Hepatocyte (in vitro differentiated cells): Measurements from ENCODE around the gene PRPS1. TPM values are rescaled to one million over a fixed set of nuclear protein-coding genes. Genes with fewer than 3 reads are reported as not detected.

Experiments used
- DNase-seq: peaks from one replicate; pipeline ENCODE4 v3.0.0-alpha.2; 2016; ENCODE audit warnings: low spot score
- H2AFZ ChIP-seq: fragments of 200-600 bp; sonication (generic); 2 replicates; pipeline ENCODE4 v1.6.0; 2016; ENCODE audit warnings: antibody characterized with exemption, mild to moderate bottlenecking
- H3K27ac ChIP-seq: fragments of 200-600 bp; sonication (generic); 2 replicates; pipeline ENCODE4 v1.5.1; 2016; ENCODE audit warnings: mild to moderate bottlenecking
- H3K27me3 ChIP-seq: fragments of 200-600 bp; sonication (generic); 2 replicates; pipeline ENCODE4 v1.6.1; 2016
- H3K36me3 ChIP-seq: fragments of 200-600 bp; sonication (generic); replicated peaks from 2 replicates; pipeline ENCODE4 v1.5.1; 2016; ENCODE audit warnings: low read depth; ENCODE audit not compliant: insufficient read depth
- H3K4me1 ChIP-seq: fragments of 200-600 bp; sonication (generic); 2 replicates; pipeline ENCODE4 v1.5.1; 2016; ENCODE audit warnings: mild to moderate bottlenecking, moderate library complexity; ENCODE audit not compliant: insufficient read depth
- H3K4me2 ChIP-seq: fragments of 200-600 bp; sonication (generic); 2 replicates; pipeline ENCODE4 v1.6.0; 2016
- H3K4me3 ChIP-seq: fragments of 200-600 bp; sonication (generic); 2 replicates; pipeline ENCODE4 v1.5.1; 2016; ENCODE audit warnings: mild to moderate bottlenecking
- H3K79me2 ChIP-seq: fragments of 200-600 bp; sonication (generic); 2 replicates; pipeline ENCODE4 v1.6.0; 2017; ENCODE audit warnings: mild to moderate bottlenecking
- H3K9me2 ChIP-seq: fragments of 200-600 bp; sonication (generic); replicated peaks from 2 replicates; pipeline ENCODE4 v1.6.0; 2017; ENCODE audit warnings: mild to moderate bottlenecking; ENCODE audit not compliant: insufficient read depth
- H3K9me3 ChIP-seq: fragments of 200-600 bp; sonication (generic); 2 replicates; pipeline ENCODE4 v1.5.1; 2016; ENCODE audit warnings: low read depth, mild to moderate bottlenecking
- H4K20me1 ChIP-seq: fragments of 200-600 bp; sonication (generic); 2 replicates; pipeline ENCODE4 v1.6.0; 2016; ENCODE audit warnings: mild to moderate bottlenecking; ENCODE audit not compliant: insufficient read depth, poor library complexity, severe bottlenecking
- CTCF ChIP-seq: fragments of 200-600 bp; sonication (generic); IDR thresholded peaks from 2 replicates; pipeline ENCODE4 v1.5.1; 2016; ENCODE audit warnings: antibody characterized with exemption, mild to moderate bottlenecking; ENCODE audit not compliant: poor library complexity
- EZH2 ChIP-seq: fragments of 200-600 bp; sonication (generic); IDR thresholded peaks from 2 replicates; pipeline ENCODE4 v1.6.1; 2016; ENCODE audit warnings: antibody characterized with exemption, mild to moderate bottlenecking, borderline replicate concordance
- EZH2phosphoT487 ChIP-seq: fragments of 200-600 bp; sonication (generic); IDR thresholded peaks from one replicate; pipeline ENCODE4 v1.6.1; 2018; ENCODE audit warnings: antibody characterized with exemption, mild to moderate bottlenecking, low read depth, moderate library complexity; ENCODE audit not compliant: unreplicated experiment, severe bottlenecking
- WGBS: methylation state at CpG from one replicate; pipeline ENCODE4 v1.1.6; 2016; ENCODE audit warnings: low lambda C conversion rate; ENCODE audit errors: missing lambda C conversion rate; 5-methylcytosine and 5-hydroxymethylcytosine counted together
- polyA plus RNA-seq: library from polyadenylated mRNA; unstranded; fragments of >200 nt; fragmentation: Nextera tagmentation; extraction: Ambion mirVana; gene quantifications from 2 replicates; pipeline ENCODE4 v1.2.1, GENCODE V29; 2016
- total RNA-seq: library from RNA; depleted of rRNA; stranded (reverse); fragments of >200 nt; gene quantifications from 2 replicates; pipeline ENCODE4 v1.2.3, GENCODE V29; 2014

Gene PRPS1
- total and polyA plus RNA-seq, 2 experiments from 2014 or later, result 41.1 to 59.2 TPM

- TF ChIP-seq EZH2phosphoT487, result no peak
- no peaks in the 10 kb centered on the region for H4K20me1 ChIP-seq
- WGBS, result 78% methylated on average over 5 of the region's 5 CpGs
- no peak overlapping the region for H2AFZ ChIP-seq
- no peaks in the 10 kb centered on the region for H3K4me1 ChIP-seq
- H3K27me3 ChIP-seq, result no peaks in the 10 kb centered on the region
- no peaks in the 10 kb centered on the region for H3K9me3 ChIP-seq
- no peak overlapping the region for H3K27ac ChIP-seq
- no peak overlapping the region for H3K4me3 ChIP-seq
- no peaks in the 10 kb centered on the region for H3K79me2 ChIP-seq
- no peaks in the 10 kb centered on the region for H3K9me2 ChIP-seq
- H3K4me2 ChIP-seq, result no peak overlapping the region
- no peak for DNase-seq
- no peaks in the 10 kb centered on the region for H3K36me3 ChIP-seq
These were observed 28.9 kb upstream of the PRPS1 start for GRCh38 chrX:107599450-107599861.

- H3K4me3 ChIP-seq, result no peak overlapping the region
- H4K20me1 ChIP-seq, result no peaks in the 10 kb centered on the region
- no peaks in the 10 kb centered on the region for H3K9me3 ChIP-seq
- H3K27ac ChIP-seq, result no peak overlapping the region
- no peak overlapping the region for H2AFZ ChIP-seq
- no peaks in the 10 kb centered on the region for H3K4me1 ChIP-seq
- H3K36me3 ChIP-seq, result no peaks in the 10 kb centered on the region
- TF ChIP-seq EZH2phosphoT487, result no peak
- TF ChIP-seq EZH2, result no peak
- TF ChIP-seq CTCF, result no peak
- H3K9me2 ChIP-seq, result no peaks in the 10 kb centered on the region
- no peaks in the 10 kb centered on the region for H3K79me2 ChIP-seq
- H3K27me3 ChIP-seq, result no peaks in the 10 kb centered on the region
- WGBS, result 93% methylated on average over 10 of the region's 10 CpGs
- H3K4me2 ChIP-seq, result no peak overlapping the region
- no peak for DNase-seq
These were observed 27.9 kb upstream of the PRPS1 start for GRCh38 chrX:107600366-107600765.

DNA sequence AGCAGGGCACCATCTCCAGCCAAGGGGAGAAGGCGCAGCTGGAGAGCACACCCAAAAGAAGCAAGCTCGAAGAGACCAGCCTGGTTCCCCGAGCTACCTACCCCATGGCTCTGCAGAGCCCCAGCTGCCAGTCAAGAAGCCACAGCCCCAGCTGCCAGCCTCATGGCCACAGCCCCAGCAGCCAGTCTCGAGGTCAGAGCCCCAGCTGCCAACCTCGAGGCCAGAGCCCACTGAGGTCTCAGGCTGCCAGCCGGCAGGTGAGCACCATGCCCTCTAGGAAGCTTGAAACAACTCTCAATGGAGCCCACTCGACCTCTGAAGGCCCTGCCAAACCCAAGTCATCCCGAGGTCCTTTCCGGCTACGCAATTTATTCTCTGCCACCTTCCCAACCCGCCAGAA is 27.0 kb upstream of the PRPS1 start:
- Histone ChIP-seq H4K20me1 (no peaks in the 10 kb centered on the region), H3K4me2 (no peak overlapping the region), H3K9me3 (no peaks in the 10 kb centered on the region), H3K27me3 (no peaks in the 10 kb centered on the region), H2AFZ (no peak overlapping the region), H3K9me2 (no peaks in the 10 kb centered on the region), H3K27ac (no peak overlapping the region), H3K4me1 (no peaks in the 10 kb centered on the region), H3K36me3 (no peaks in the 10 kb centered on the region), H3K79me2 (no peaks in the 10 kb centered on the region), H3K4me3 (no peak overlapping the region)
- no peak for DNase-seq
- WGBS, result 92% methylated on average over 11 of the region's 11 CpGs
- TF ChIP-seq CTCF (no peak), EZH2phosphoT487 (no peak)

DNA sequence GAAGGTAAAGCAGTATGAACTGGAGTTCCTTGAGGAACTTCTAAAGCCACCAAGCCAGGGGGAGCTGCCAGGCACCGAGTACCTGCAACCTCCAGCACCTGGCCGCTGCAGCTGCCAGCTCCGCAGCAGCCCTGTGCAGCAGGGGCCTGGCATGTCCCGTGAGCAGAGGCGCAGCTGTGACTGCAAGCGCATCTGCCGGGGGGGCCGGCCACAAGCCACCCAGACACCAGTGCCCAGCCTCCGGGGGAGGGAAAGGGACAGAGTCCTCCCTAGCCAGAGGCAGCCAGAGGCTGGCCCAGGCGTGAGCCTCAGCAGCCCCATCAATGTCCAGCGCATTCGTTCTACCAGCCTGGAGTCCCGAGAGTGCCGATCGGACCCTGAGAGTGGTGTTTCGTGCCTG is 26.6 kb upstream of the PRPS1 start:
- 95% methylated on average over 16 of the region's 16 CpGs for WGBS
- H4K20me1 ChIP-seq, result no peaks in the 10 kb centered on the region

More for the DNA sequence above, 26.6 kb upstream of the PRPS1 start:
- Histone ChIP-seq H3K79me2 (no peaks in the 10 kb centered on the region), H3K4me2 (no peak overlapping the region), H3K9me2 (no peaks in the 10 kb centered on the region), H2AFZ (no peak overlapping the region), H3K4me3 (no peak overlapping the region), H3K4me1 (no peaks in the 10 kb centered on the region), H3K9me3 (no peaks in the 10 kb centered on the region), H3K27me3 (no peaks in the 10 kb centered on the region), H3K36me3 (no peaks in the 10 kb centered on the region), H3K27ac (no peak overlapping the region)
- DNase-seq, result no peak
- no peak for TF ChIP-seq CTCF
- no peak for TF ChIP-seq EZH2phosphoT487
- TF ChIP-seq EZH2, result no peak
